ENCODE data around the gene GJB4. TPM values are rescaled to one million over a fixed set of nuclear protein-coding genes. Genes with fewer than 3 reads are reported as not detected.

Gene GJB4
- polyA plus RNA-seq, 1 of the 3 experiments (the other 2 are of a cell fraction): not detected

- Histone ChIP-seq H3K27me3 (ENCODE audit: insufficient read depth) (no peaks in the 10 kb centered on the region), H3K4me1 (ENCODE audit: control insufficient read depth in 1 of 2, insufficient read depth in 2 of 2, low read depth in 1 of 2, low read length in 1 of 2) (no peaks in the 10 kb centered on the region), H3K36me3 (replicated peaks in 1 of 2; ENCODE audit: control insufficient read depth in 1 of 2, insufficient read depth in 2 of 2, low read length in 1 of 2) (no peaks in the 10 kb centered on the region), H2AFZ (ENCODE audit: low read depth) (no peak overlapping the region), H3F3A (replicated peaks; ENCODE audit: insufficient read depth) (no peaks in the 10 kb centered on the region), H3K4me3 (ENCODE audit: low read depth in 2 of 2, low read length in 1 of 2) (no peak overlapping the region), H3K9me3 (no peaks in the 10 kb centered on the region), H3K9ac (no peak overlapping the region), H3K4me2 (no peak overlapping the region), H3K9me2 (no peaks in the 10 kb centered on the region), H4K20me1 (ENCODE audit: insufficient read depth) (no peaks in the 10 kb centered on the region), H3K27ac (ENCODE audit: low read depth in 2 of 2, low read length in 1 of 2) (no peak overlapping the region), H3K79me2 (ENCODE audit: insufficient read depth) (no peaks in the 10 kb centered on the region)
- TF ChIP-seq REST (IDR thresholded peaks at IDR 0.05; ENCODE audit: low read depth, low read length) (no peak), GABPA (IDR thresholded peaks at IDR 0.05; ENCODE audit: low read depth) (no peak), USF2 (IDR thresholded peaks at IDR 0.05; ENCODE audit: borderline replicate concordance, low read depth, low read length) (no peak), FOXJ3 (CRISPR knock-in tag; IDR thresholded peaks at IDR 0.05) (no peak), FOSL2 (IDR thresholded peaks at IDR 0.05; ENCODE audit: borderline replicate concordance, low read depth) (no peak), ZBTB33 (IDR thresholded peaks at IDR 0.05; ENCODE audit: borderline replicate concordance, low read depth) (no peak), SIN3A (IDR thresholded peaks at IDR 0.05; ENCODE audit: borderline replicate concordance, low read depth, low read length) (no peak), MEF2A (IDR thresholded peaks at IDR 0.05; ENCODE audit: borderline replicate concordance, low read depth) (no peak), ELF1 (IDR thresholded peaks at IDR 0.05) (no peak), NFIC (IDR thresholded peaks at IDR 0.05; ENCODE audit: borderline replicate concordance) (no peak), TAF1 (IDR thresholded peaks at IDR 0.05; ENCODE audit: borderline replicate concordance, low read depth, low read length) (no peak), IRF3 (IDR thresholded peaks at IDR 0.05; ENCODE audit: low read depth, low read length) (no peak), EP300 (IDR thresholded peaks at IDR 0.05; ENCODE audit: borderline replicate concordance in 1 of 2, low read depth in 1 of 2, low read length in 1 of 2) (no peak), SMC3 (IDR thresholded peaks at IDR 0.05; ENCODE audit: low read depth, low read length) (no peak)
- TF ChIP-seq, protein P1, sequence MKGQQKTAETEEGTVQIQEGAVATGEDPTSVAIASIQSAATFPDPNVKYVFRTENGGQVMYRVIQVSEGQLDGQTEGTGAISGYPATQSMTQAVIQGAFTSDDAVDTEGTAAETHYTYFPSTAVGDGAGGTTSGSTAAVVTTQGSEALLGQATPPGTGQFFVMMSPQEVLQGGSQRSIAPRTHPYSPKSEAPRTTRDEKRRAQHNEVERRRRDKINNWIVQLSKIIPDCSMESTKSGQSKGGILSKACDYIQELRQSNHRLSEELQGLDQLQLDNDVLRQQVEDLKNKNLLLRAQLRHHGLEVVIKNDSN (IDR thresholded peaks at IDR 0.05; ENCODE audit: borderline replicate concordance, low read depth): no peak
- TF ChIP-seq, protein P2, sequence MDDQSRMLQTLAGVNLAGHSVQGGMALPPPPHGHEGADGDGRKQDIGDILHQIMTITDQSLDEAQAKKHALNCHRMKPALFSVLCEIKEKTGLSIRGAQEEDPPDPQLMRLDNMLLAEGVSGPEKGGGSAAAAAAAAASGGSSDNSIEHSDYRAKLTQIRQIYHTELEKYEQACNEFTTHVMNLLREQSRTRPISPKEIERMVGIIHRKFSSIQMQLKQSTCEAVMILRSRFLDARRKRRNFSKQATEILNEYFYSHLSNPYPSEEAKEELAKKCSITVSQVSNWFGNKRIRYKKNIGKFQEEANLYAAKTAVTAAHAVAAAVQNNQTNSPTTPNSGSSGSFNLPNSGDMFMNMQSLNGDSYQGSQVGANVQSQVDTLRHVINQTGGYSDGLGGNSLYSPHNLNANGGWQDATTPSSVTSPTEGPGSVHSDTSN (IDR thresholded peaks at IDR 0.05): no peak
- 77% methylated on average over 5 of the region's 12 CpGs for WGBS (ENCODE audit: low lambda C conversion rate)
- DNase-seq: no peak
- CTCF ChIA-PET: no interaction called here
- POLR2A ChIA-PET: no interaction called here
These were observed 35.2 kb downstream of the GJB4 start for GRCh38 chr1:34794790-34795180.
